ENCODE measurements around the gene MMP25. TPM values are rescaled to one million over a fixed set of nuclear protein-coding genes. Genes with fewer than 3 reads are reported as not detected.

Gene MMP25
- total RNA-seq, 1 experiment from 2014 or later, result 0.11 TPM

GRCh38 chr16:3020604-3021448 lies 25.5 kb upstream of the MMP25 start:
- Histone ChIP-seq H3K27me3 (replicated peaks; ENCODE audit: control insufficient read depth, insufficient read depth, low read length) (no peaks in the 10 kb centered on the region), H3K4me1 (peaks cover 41% of the 10 kb centered on the region), H3K4me3 (ENCODE audit: low read depth, low read length) (peak overlapping the region; percentile 52), H3K9me3 (no peaks in the 10 kb centered on the region), H3K36me3 (ENCODE audit: control insufficient read depth, insufficient read depth, low read length) (peaks cover 2% of the 10 kb centered on the region; the same call in 1 of the 2 replicates)
- BruUV-seq (replicated peaks), result no TSS peak
- CTCF ChIA-PET, result interaction anchor here (0.5 to 6.9 kb wide), 11 partner anchors 7 to 138 kb away, joined by 3 to 113 read pairs (median 4); partner anchors contain the start of gene BICDL2
- H3K4me1 Mint-ChIP-seq (ENCODE audit: low read depth, unreplicated experiment), result peaks cover 17% of the 10 kb centered on the region
- H3K27me3 Mint-ChIP-seq (ENCODE audit: insufficient read depth, unreplicated experiment), result no peaks in the 10 kb centered on the region
- POLR2A ChIA-PET, result interaction anchor here (0.6 to 5.8 kb wide), 7 partner anchors 11 to 115 kb away, joined by 3 to 83 read pairs (median 6); partner anchors contain the start of gene ZNF213
- H3K4me3 Mint-ChIP-seq (ENCODE audit: unreplicated experiment), result peak overlapping the region; percentile 72
- intact Hi-C loops (cut with micrococcal nuclease; ENCODE audit: unreplicated experiment), result loop anchor here (1.0 kb wide), 2 partner anchors 11 to 17 kb away; no protein-coding TSS in a partner anchor
- TF ChIP-seq CTCF (IDR thresholded peaks at IDR 0.05; ENCODE audit: insufficient read depth in 1 of 2, low read depth in 1 of 2, low read length in 1 of 2, severe bottlenecking in 1 of 2, unreplicated experiment in 1 of 2), result no peak
- DNase-seq, result peak; percentile 83 to 89
- H3K36me3 Mint-ChIP-seq (ENCODE audit: insufficient read depth, unreplicated experiment), result peaks cover 59% of the 10 kb centered on the region
- H3K9me3 Mint-ChIP-seq (ENCODE audit: unreplicated experiment), result no peaks in the 10 kb centered on the region
- H3K27ac Mint-ChIP-seq (ENCODE audit: unreplicated experiment), result peak overlapping the region; percentile 89

- CTCF ChIA-PET, result interaction anchor here (0.6 to 6.9 kb wide), 5 partner anchors 10 to 137 kb away, joined by 4 to 113 read pairs (median 7); no protein-coding TSS in a partner anchor
- Histone ChIP-seq H3K4me3 (ENCODE audit: low read depth, low read length) (peak overlapping the region; percentile 52), H3K4me1 (peaks cover 38% of the 10 kb centered on the region), H3K9me3 (no peaks in the 10 kb centered on the region), H3K27me3 (replicated peaks; ENCODE audit: control insufficient read depth, insufficient read depth, low read length) (no peaks in the 10 kb centered on the region), H3K36me3 (ENCODE audit: control insufficient read depth, insufficient read depth, low read length) (peaks cover 6% of the 10 kb centered on the region)
- peak; percentile 20 to 69 for TF ChIP-seq CTCF (IDR thresholded peaks at IDR 0.05; ENCODE audit: insufficient read depth in 1 of 2, low read depth in 1 of 2, low read length in 1 of 2, severe bottlenecking in 1 of 2, unreplicated experiment in 1 of 2)
- Mint-ChIP-seq H3K27ac (ENCODE audit: unreplicated experiment) (peak overlapping the region; percentile 89), H3K4me3 (ENCODE audit: unreplicated experiment) (peak overlapping the region; percentile 72), H3K27me3 (ENCODE audit: insufficient read depth, unreplicated experiment) (no peaks in the 10 kb centered on the region), H3K9me3 (ENCODE audit: unreplicated experiment) (no peaks in the 10 kb centered on the region), H3K4me1 (ENCODE audit: low read depth, unreplicated experiment) (peaks cover 17% of the 10 kb centered on the region), H3K36me3 (ENCODE audit: insufficient read depth, unreplicated experiment) (peaks cover 67% of the 10 kb centered on the region)
- POLR2A ChIA-PET, result interaction anchor here (3.5 to 5.8 kb wide), 2 partner anchors 12 to 16 kb away, joined by 34 to 83 read pairs; no protein-coding TSS in a partner anchor
- intact Hi-C loops (cut with micrococcal nuclease; ENCODE audit: unreplicated experiment), result loop anchor here (1.0 kb wide), 1 partner anchor 17 kb away; no protein-coding TSS in a partner anchor
- DNase-seq, result peak; percentile 91 to 92
- BruUV-seq (replicated peaks), result TSS peak; percentile 44
These were observed 24.7 kb upstream of the MMP25 start for GRCh38 chr16:3021449-3022207.
